ENCODE measurements around the gene MEF2C.

DNA sequence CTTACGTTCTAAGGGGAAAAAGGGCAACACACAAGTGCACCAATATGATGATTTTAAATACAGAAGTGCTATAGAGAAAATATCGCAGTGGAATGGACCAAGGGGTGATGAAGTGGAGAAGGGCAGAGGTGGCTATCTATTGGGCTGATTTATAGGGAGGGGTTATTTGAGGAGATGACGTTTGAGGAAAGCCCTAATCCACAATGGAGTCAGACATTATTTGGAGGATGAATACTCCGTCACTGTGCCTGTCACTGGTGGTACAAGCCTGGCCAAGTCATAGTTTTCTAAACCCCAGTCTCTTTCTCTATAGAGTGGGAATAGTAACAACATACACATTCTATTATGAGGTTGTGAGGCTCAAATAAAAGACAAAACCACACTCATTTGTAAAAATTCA is 48.5 kb downstream of the MEF2C start:
- TF ChIP-seq POLR2AphosphoS5 (IDR thresholded peaks at IDR 0.05; ENCODE audit: borderline replicate concordance, low read depth, low read length) (no peak), EZH2 (IDR thresholded peaks at IDR 0.05) (no peak), FOXP2 (optimal IDR thresholded peaks at IDR 0.05; ENCODE audit: control extremely low read depth, extremely low read length, insufficient read depth) (no peak)
